GM21423 (cell line): ENCODE measurements around the gene ESR1.
"Not testable (repeated sequence)": the region's sequence is repeated elsewhere in the genome, so short reads cannot be mapped to it uniquely, and the experiment has no call there.

Experiments used
- ATAC-seq: cut with Tn5 transposase; IDR thresholded peaks from one replicate; pipeline ENCODE4 v1.9.1; 2021; ENCODE audit warnings: mild to moderate bottlenecking, moderate library complexity; ENCODE audit not compliant: unreplicated experiment

The ESR1 gene

GRCh38 chr6:151964412-151964811, 156.9 kb downstream of the ESR1 start:
- ATAC-seq = not testable (repeated sequence)

- no peak for ATAC-seq
Measured at GRCh38 chr6:151974061-151974617, 166.7 kb downstream of the ESR1 start.

GRCh38 chr6:151975795-151976194, 168.3 kb downstream of the ESR1 start:
- no peak for ATAC-seq

GRCh38 chr6:151988199-151988598, 180.7 kb downstream of the ESR1 start:
- ATAC-seq = not testable (repeated sequence)

GRCh38 chr6:151992091-151992490, 184.6 kb downstream of the ESR1 start:
- ATAC-seq = no peak

GRCh38 chr6:151993364-151993763, 185.9 kb downstream of the ESR1 start:
- ATAC-seq = no peak

- ATAC-seq = no peak
Measured at GRCh38 chr6:151998784-151999183, 191.3 kb downstream of the ESR1 start.

- ATAC-seq = no peak
Measured at GRCh38 chr6:151999194-151999593, 191.7 kb downstream of the ESR1 start.

- no peak for ATAC-seq
Measured at GRCh38 chr6:152001408-152001807, 193.9 kb downstream of the ESR1 start.

GRCh38 chr6:152002306-152002705, 194.8 kb downstream of the ESR1 start:
- ATAC-seq = no peak

GRCh38 chr6:152004036-152004566, 196.6 kb downstream of the ESR1 start:
- no peak for ATAC-seq

- no peak for ATAC-seq
Measured at GRCh38 chr6:152004896-152005295, 197.4 kb downstream of the ESR1 start.

GRCh38 chr6:152008779-152009178, 201.3 kb downstream of the ESR1 start:
- no peak for ATAC-seq

- ATAC-seq = no peak
Measured at GRCh38 chr6:152012227-152012626, 204.7 kb downstream of the ESR1 start.

GRCh38 chr6:152018876-152019275, 211.4 kb downstream of the ESR1 start:
- no peak for ATAC-seq

GRCh38 chr6:152022303-152022702, 214.8 kb downstream of the ESR1 start:
- no peak for ATAC-seq

- no peak for ATAC-seq
Measured at GRCh38 chr6:152023613-152024012, 216.1 kb downstream of the ESR1 start.

GRCh38 chr6:152026291-152026690, 218.8 kb downstream of the ESR1 start:
- no peak for ATAC-seq

- ATAC-seq = not testable (repeated sequence)
Measured at GRCh38 chr6:152026744-152027143, 219.3 kb downstream of the ESR1 start.

GRCh38 chr6:152033765-152034164, 226.3 kb downstream of the ESR1 start:
- not testable (repeated sequence) for ATAC-seq

- ATAC-seq = no peak
Measured at GRCh38 chr6:152034631-152035030, 227.1 kb downstream of the ESR1 start.

- no peak for ATAC-seq
Measured at GRCh38 chr6:152046118-152046517, 238.6 kb downstream of the ESR1 start.

GRCh38 chr6:152048921-152049320, 241.4 kb downstream of the ESR1 start:
- no peak for ATAC-seq
